COR-L47 (cell line): ENCODE measurements around the gene TRIM5.
"Not testable (repeated sequence)": the region's sequence is repeated elsewhere in the genome, so short reads cannot be mapped to it uniquely, and the experiment has no call there.

Source experiments
- DNase-seq: peaks from one replicate; lab custom pipeline; 2025; lab: John Stamatoyannopoulos, UW

TRIM5 gene

DNA sequence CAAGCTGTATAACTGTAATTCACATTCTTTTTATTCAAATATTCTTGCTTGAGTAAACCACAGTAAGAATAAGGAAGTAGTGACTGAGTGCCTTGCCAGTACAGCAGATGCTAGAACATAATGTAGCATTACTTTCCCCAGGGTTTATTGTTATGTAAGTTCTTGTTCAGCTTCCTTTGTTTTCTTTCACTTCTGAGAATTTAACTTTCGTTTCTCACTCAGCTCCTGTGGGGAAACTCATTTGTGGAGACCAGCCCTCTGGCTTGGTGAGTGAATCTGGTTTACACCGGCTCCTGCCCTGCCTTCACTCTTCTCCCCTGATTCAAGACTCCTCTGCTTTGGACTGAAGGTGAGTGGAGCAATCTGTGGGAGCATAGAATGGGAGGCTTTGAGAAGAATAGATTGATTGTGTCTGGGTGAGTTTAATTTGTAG, 4.7 kb upstream of the TRIM5 start, which contains the start of gene TRIM22:
TSS of gene TRIM22 (plus strand) at position 240 of the 433 bp plus-strand sequence. CDS start 6,443 bp downstream, outside the sequence.
- no peak for DNase-seq

DNA sequence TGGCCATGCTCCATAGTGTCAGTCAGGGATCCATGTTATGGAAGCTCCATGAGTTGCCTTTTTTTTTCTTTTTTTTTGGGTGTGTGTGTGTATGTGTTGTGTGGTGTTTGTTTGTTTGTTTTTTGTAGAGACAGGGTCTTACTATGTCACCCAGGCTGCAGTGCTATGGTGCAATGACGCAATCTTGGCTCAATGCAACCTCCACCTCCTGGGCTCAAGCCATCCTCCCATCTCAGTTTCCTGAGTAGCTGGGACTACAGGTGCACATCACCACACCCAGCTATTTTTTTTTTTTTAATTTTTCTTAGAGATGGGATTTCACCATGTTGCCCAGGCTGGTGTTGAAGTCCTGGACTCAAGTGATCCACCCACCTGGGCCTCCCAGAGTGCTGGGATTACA, 3.6 kb upstream of the TRIM5 start:
- DNase-seq, result no peak

GRCh38 chr11:5686426-5686825, 1.6 kb upstream of the TRIM5 start:
- no peak for DNase-seq

GRCh38 chr11:5684036-5684645, 733 bp downstream of the TRIM5 start:
- no peak for DNase-seq

DNA sequence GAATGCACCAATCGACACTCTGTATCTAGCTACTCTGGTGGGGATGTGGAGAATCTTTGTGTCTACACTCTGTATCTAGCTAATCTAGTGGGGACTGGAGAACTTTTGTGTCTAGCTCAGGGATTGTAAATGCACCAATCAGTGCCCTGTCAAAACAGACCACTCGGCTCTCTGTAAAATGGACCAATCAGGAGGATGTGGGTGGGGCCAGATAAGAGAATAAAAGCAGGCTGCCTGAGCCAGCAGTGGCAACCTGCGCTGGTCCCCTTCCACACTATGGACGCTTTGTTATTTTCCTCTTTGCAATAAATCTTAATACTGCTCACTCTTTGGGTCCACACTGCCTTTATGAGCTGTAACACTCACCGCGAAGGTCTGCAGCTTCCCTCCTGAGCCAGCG, 1.3 kb downstream of the TRIM5 start:
- DNase-seq, result not testable (repeated sequence)

DNA sequence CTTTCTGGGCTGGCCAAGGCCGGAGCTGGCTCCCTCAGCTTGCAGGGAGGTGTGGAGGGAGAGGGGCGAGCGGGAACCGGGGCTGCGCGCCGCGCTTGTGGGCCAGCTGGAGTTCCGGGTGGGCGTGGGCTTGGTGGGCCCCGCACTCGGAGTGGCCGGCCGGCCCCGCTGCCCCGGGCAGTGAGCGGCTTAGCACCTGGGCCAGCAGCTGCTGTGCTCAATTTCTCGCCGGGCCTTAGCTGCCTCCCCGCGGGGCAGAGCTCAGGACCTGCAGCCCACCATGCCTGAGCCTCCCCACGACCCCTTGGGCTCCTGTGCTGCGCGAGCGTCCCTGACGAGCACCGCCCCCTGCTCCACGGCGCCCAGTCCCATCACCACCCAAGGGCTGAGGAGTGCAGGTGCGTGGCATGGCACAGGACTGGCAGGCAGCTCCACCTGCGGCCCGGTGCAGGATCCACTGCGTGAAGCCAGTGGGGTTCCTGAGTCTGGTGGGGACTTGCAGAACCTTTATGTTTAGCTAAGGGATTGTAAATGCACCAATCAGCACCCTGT, 1.9 kb downstream of the TRIM5 start:
- DNase-seq, result not testable (repeated sequence)

- DNase-seq, result no peak
Measured at GRCh38 chr11:5679811-5680210, 5.1 kb downstream of the TRIM5 start.

- DNase-seq, result no peak
Measured at GRCh38 chr11:5674391-5674790, 10.5 kb downstream of the TRIM5 start.

DNA sequence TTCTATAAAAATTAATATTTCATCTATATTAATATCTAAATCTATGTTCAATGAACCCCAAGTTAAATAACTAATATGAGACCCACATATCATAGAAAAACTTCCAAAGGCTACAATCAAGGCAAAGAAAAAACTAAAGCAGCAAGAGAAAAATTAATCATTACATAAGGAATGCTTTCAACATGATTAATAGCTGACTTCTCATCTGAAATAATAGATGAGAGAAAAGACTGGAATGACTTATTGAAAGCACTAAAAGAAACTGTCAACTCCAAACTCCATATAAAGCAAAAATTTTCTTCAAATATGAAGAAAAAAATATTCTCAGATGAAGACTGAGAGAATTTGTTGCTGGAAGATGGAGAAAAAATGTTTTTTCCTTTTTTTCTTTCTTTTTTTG, 13.0 kb downstream of the TRIM5 start:
- no peak for DNase-seq

DNA sequence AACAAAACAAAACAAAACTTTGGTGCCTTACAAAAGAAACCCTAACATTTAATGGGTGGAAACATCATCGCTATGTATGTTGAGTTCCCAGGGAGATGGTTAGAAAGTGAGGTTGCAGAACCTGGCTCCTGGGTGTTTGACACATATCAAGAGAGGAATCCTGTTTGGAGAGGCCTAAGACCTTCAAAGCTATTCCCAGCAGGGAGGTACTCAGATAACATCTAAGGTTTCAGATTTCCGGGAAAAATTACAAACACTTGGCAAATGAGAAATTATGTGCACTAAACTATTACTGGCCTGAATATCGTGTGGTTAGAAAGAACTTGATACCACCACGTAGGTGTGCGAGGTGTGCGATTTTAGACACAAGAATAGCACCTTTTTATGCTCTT, 18.5 kb downstream of the TRIM5 start:
- no peak for DNase-seq

- no peak for DNase-seq
Measured at GRCh38 chr11:5665746-5666401, 19.0 kb downstream of the TRIM5 start.

- DNase-seq, result no peak
Measured at GRCh38 chr11:5665051-5665570, 19.8 kb downstream of the TRIM5 start.

DNA sequence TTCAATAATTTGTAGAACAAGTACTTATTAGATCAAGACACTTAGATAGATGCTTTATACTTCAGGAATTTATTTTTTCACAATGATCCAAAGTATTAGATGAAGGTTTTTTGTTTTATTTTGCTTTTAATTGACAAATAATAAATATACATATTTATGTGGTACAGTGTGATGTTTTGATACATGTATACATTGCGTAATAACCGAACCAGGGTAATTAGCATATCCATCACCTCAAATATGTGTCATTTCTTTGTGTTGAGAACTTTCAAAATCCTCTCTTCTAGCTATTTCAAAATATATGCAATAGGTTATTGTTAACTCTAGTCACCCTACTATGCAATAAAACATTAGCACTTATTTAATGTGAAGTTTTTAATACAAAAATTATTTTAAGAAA, 21.4 kb downstream of the TRIM5 start:
- DNase-seq, result no peak

- DNase-seq, result no peak
Measured at GRCh38 chr11:5658318-5658717, 26.6 kb downstream of the TRIM5 start.

DNA sequence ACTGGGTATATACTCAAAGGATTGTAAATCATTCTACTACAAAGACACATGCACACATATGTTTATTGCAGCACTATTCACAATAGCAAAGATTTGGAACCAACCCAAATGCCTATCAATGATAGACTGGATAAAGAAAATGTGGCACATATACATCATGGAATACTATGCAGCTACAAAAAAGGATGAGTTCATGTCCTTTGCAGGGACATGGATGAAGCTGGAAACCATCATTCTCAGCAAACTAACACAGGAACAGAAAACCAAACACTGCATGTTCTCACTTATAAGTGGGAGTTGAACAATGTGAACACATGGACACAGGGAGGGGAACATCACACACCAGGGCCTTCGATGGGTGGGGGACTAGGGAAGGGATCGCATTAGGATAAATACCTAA, 27.9 kb downstream of the TRIM5 start:
- DNase-seq, result not testable (repeated sequence)

DNA sequence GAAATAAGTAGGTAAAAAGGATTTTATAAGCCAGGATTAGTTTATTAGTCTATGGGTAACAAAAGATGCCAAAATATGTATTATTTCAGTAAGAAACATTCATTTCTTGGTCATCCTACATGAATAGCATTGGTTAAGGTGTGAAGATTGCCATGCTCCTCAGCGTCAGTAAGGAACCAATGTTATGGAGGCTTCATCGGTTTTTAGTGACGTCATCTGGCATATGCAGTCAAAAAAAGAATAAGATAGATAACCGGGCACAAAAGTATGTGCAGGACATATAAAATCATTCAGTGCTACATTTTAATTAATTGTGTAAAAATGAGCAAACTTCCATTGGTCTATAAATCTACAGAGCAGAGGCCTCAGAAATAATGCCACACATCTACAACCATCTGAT, 29.4 kb downstream of the TRIM5 start:
- DNase-seq, result no peak

DNA sequence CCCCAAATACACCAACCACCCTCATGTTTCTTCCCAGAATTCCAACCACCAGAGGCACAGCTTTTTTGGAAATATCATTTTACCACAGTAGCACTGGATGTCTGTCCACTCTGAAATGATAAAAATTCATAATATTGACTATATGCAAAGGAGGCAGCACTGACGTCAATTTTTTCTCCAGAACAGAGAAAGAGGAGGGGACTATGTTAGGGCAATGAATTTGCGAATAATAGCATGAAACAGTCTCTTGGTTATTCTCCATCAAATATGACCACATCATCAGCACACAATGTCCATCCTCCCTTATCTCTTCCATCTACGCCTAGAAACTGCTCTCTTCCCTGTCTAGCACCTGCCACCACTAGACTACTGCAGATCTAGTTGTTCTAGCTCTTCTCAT, 38.7 kb downstream of the TRIM5 start:
- DNase-seq, result no peak

- no peak for DNase-seq
Measured at GRCh38 chr11:5643585-5643984, 41.3 kb downstream of the TRIM5 start.

DNA sequence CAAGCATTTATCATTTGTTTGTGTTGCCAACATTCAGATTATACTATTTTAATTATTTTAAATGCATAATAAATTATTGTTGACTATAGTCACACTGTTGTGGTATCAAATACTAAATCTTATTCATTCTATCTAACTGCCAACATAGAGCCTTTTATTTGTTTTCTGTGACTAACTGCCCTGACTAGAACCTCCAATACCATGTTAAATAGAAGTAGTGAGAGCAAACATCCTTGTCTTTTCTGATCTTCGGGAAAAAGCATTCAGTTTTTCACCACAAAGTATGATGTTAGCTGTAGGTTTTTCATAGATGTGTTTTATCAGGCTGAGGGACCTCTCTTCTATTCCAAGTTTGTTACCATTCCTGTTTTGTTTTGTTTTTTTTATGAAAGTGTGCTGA, 44.9 kb downstream of the TRIM5 start:
- DNase-seq, result no peak

- no peak for DNase-seq
Measured at GRCh38 chr11:5631969-5632635, 52.8 kb downstream of the TRIM5 start.

DNA sequence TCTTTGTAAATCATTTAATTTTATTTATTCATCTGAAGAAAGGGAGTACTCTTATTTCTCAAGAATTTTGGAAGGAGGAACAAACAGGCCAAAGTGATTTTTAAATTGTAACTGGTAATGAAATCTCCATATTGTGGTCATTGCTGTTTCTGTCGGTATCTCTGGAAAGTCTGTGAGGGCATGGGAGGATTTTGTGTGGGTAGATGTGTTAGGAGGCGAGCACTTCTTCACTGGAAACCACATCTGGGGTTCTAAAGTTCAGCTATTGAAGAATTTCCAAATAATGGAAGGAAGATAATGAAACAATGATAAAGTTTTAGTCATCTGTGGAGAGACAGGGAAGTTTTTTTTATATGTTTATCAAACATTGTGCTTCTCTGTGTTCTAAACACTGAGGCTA, 53.5 kb downstream of the TRIM5 start:
- no peak for DNase-seq

GRCh38 chr11:5626196-5626595, 58.7 kb downstream of the TRIM5 start:
- DNase-seq, result no peak

DNA sequence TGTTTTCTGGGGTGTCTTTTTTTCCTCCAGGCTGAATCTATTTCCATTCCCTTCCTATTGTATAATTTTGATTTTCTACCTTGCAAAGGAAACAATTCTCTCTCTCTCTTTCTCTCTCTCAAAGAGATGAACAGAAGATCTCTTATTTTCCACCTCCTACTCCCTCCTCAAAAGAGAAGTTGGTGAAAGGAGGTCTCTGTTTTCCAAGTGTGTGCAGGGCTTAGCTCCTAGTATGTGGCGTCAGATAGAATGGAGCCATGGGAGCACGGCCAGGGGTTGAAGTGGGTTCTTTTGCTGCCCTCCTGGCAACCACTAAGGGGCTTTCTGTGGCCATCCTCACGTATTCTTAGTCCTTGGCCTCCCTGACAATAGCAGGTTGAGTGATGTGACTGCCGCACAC, 59.6 kb downstream of the TRIM5 start:
- DNase-seq, result no peak
